HepG2 (cell line): ENCODE data around the gene POLR1E. TPM values are rescaled to one million over a fixed set of nuclear protein-coding genes. Genes with fewer than 3 reads are reported as not detected.

ENCODE experiments used
- CENPBD1 ChIP-seq: sonication (generic); formaldehyde crosslinking; IDR thresholded peaks from 2 replicates; pipeline ENCODE4 v1.8.0; 2022; ENCODE audit warnings: missing genetic modification reagents, low read depth, mild to moderate bottlenecking, borderline replicate concordance
- GATA4 ChIP-seq: sonication (generic); IDR thresholded peaks from 2 replicates; pipeline ENCODE4 v1.6.1; 2016; ENCODE audit warnings: antibody characterized with exemption, low read depth, borderline replicate concordance
- HNF4G ChIP-seq, 2 experiments: sonication (generic) in 1 of 2; formaldehyde crosslinking in 1 of 2; IDR thresholded peaks; 2 replicates each; pipeline versions ENCODE4 v1.4.0 to v1.6.1; 2011 to 2020; ENCODE audit warnings: borderline replicate concordance in 2 of 2, low read depth in 2 of 2, mild to moderate bottlenecking in 2 of 2, low read length in 1 of 2, missing genetic modification reagents in 1 of 2, moderate library complexity in 1 of 2
- HNRNPL ChIP-seq: fragments of 200-400 bp; formaldehyde crosslinking; IDR thresholded peaks from 2 replicates; pipeline ENCODE4 v1.6.1; 2017; ENCODE audit warnings: mild to moderate bottlenecking, low read depth, low read length
- IRF9 ChIP-seq: sonication (generic); formaldehyde crosslinking; IDR thresholded peaks from 2 replicates; pipeline ENCODE4 v1.8.0; 2022; ENCODE audit warnings: missing genetic modification reagents, mild to moderate bottlenecking, borderline replicate concordance
- KAT2B ChIP-seq: fragments of 150-350 bp; IDR thresholded peaks from 2 replicates; pipeline ENCODE4 v1.6.1; 2014; ENCODE audit warnings: low read depth, low read length, borderline replicate concordance
- MAFF ChIP-seq: IDR thresholded peaks from 2 replicates; pipeline ENCODE4 v1.6.1; 2011; ENCODE audit warnings: low read depth, low read length, improper control_type of control experiment
- ZNF264 ChIP-seq: sonication (generic); formaldehyde crosslinking; IDR thresholded peaks from 2 replicates; pipeline ENCODE4 v1.4.0; 2020; ENCODE audit warnings: missing genetic modification reagents
- ZNF296 ChIP-seq: sonication (generic); formaldehyde crosslinking; conservative IDR thresholded peaks from 2 replicates; pipeline ENCODE4 v1.5.0; 2020; ENCODE audit warnings: mild to moderate bottlenecking, missing genetic modification reagents
- ZNF510 ChIP-seq: sonication (generic); formaldehyde crosslinking; IDR thresholded peaks from 2 replicates; pipeline ENCODE4 v1.4.0; 2020; ENCODE audit warnings: low read depth, mild to moderate bottlenecking, missing genetic modification reagents
- ZNF792 ChIP-seq: IDR thresholded peaks from 2 replicates; pipeline ENCODE4 v1.6.1; 2016
- ZSCAN31 ChIP-seq: sonication (generic); formaldehyde crosslinking; IDR thresholded peaks from 2 replicates; pipeline ENCODE4 v1.5.0; 2020; ENCODE audit warnings: low read depth, mild to moderate bottlenecking, missing genetic modification reagents
- polyA plus RNA-seq, 8 experiments: library from polyadenylated mRNA; depleted of rRNA in 3 of 8; stranded (reverse) in 7 of 8; unstranded in 1 of 8; fragments of >200 nt; fragmentation: Illumina TruSeq in 4 of 8; extraction: Trizol in 4 of 8; gene quantifications; 2 replicates each; pipeline versions ENCODE4 v1.2.1 to v1.2.3, GENCODE V29; 2011 to 2016; ENCODE audit warnings: low read depth in 4 of 8, missing spikeins in 1 of 8, mixed read lengths in 1 of 8; ENCODE audit not compliant: insufficient read depth in 1 of 8
- total RNA-seq, 5 experiments: library from RNA; depleted of rRNA; stranded (reverse); fragments of >200 nt; fragmentation: Illumina TruSeq; extraction: Trizol; gene quantifications; 2 replicates each; pipeline ENCODE4 v1.2.3, GENCODE V29; 2016; ENCODE audit warnings: low read depth in 1 of 5
- TF ChIP-seq, protein P1 (sequence below): sonication (generic); formaldehyde crosslinking; IDR thresholded peaks from 2 replicates; pipeline ENCODE4 v1.8.0; 2022; ENCODE audit warnings: mild to moderate bottlenecking, missing genetic modification reagents; ENCODE audit not compliant: insufficient replicate concordance
- TF ChIP-seq, protein P2 (sequence below): sonication (generic); formaldehyde crosslinking; IDR thresholded peaks from 2 replicates; pipeline ENCODE4 v1.5.0; 2020; ENCODE audit warnings: mild to moderate bottlenecking, missing genetic modification reagents
- TF ChIP-seq, protein P3 (sequence below): sonication (generic); formaldehyde crosslinking; IDR thresholded peaks from 2 replicates; pipeline ENCODE4 v1.8.1; 2022; ENCODE audit warnings: low read depth, mild to moderate bottlenecking, missing genetic modification reagents
- TF ChIP-seq, protein P4 (sequence below): sonication (generic); formaldehyde crosslinking; IDR thresholded peaks from 2 replicates; pipeline ENCODE4 v1.5.1; 2020; ENCODE audit warnings: mild to moderate bottlenecking, moderate library complexity, missing genetic modification reagents
- TF ChIP-seq, protein P5 (sequence below): sonication (generic); formaldehyde crosslinking; IDR thresholded peaks from 2 replicates; pipeline ENCODE4 v1.8.0; 2023; ENCODE audit warnings: mild to moderate bottlenecking, missing genetic modification reagents

Gene POLR1E
- total and polyA plus RNA-seq, 2 of the 13 experiments (the other 11 are each of a cell fraction or from before 2014, with no cell fraction given) = 23.0 to 37.8 TPM

DNA sequence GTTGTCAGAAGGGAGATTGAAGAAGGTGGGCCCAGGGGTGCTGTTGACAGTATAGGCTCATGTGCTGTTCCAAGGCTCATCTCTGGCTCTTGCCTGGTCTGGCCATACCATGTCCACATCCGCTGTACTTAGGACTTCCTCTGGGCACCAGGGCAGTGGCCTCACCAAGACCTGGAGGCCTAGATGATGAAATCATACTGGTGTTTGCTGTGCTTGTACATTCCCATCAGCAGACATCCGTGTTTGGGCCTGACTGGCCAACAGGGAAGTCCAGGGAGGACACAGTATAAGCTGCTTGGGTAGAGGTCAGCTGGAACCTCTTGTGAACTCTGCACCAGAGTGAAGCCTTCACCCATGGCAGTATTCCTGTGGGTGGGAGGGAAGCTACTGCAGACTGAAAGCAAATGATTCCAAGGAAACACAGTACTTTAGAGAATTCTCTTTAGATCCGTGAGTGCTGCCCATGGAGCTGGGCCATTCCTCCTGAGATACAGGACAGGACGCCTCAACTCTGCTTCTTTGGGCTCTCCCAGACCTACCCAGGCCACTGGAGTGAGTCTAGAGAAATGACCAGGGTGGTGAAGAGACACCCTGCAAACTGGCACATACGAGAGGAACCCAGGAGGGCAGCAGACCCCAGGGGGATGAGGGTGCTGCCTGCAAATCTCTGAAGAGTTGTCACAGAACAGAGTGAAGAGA is 22.5 kb downstream of the POLR1E start (continued):
- TF ChIP-seq ZSCAN31 (CRISPR knock-in tag) (0 out of 2 replicates have a peak, but pooled peaks have one; percentile 54), ZNF792 (CRISPR knock-in tag) (peak; percentile 94; the same call in 1 of the 2 replicates), GATA4 (no peak), MAFF (peak; percentile 58; the same call in 1 of the 2 replicates), HNF4G (IDR thresholded peaks at IDR 0.05; ENCODE audit: borderline replicate concordance, low read depth, low read length) (peak; percentile 85), HNF4G (CRISPR knock-in tag; IDR thresholded peaks at IDR 0.05; ENCODE audit: borderline replicate concordance, low read depth) (peak; percentile 97), ZNF296 (CRISPR knock-in tag) (peak; percentile 96), KAT2B (no peak), HNRNPL (no peak), IRF9 (CRISPR knock-in tag) (peak; percentile 68; the same call in 1 of the 2 replicates), ZNF510 (CRISPR knock-in tag) (no peak), ZNF264 (CRISPR knock-in tag) (peak; percentile 93), CENPBD1 (no peak)
- TF ChIP-seq, protein P1, sequence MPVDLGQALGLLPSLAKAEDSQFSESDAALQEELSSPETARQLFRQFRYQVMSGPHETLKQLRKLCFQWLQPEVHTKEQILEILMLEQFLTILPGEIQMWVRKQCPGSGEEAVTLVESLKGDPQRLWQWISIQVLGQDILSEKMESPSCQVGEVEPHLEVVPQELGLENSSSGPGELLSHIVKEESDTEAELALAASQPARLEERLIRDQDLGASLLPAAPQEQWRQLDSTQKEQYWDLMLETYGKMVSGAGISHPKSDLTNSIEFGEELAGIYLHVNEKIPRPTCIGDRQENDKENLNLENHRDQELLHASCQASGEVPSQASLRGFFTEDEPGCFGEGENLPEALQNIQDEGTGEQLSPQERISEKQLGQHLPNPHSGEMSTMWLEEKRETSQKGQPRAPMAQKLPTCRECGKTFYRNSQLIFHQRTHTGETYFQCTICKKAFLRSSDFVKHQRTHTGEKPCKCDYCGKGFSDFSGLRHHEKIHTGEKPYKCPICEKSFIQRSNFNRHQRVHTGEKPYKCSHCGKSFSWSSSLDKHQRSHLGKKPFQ (CRISPR knock-in tag) = peak; percentile 35
- TF ChIP-seq, protein P2, sequence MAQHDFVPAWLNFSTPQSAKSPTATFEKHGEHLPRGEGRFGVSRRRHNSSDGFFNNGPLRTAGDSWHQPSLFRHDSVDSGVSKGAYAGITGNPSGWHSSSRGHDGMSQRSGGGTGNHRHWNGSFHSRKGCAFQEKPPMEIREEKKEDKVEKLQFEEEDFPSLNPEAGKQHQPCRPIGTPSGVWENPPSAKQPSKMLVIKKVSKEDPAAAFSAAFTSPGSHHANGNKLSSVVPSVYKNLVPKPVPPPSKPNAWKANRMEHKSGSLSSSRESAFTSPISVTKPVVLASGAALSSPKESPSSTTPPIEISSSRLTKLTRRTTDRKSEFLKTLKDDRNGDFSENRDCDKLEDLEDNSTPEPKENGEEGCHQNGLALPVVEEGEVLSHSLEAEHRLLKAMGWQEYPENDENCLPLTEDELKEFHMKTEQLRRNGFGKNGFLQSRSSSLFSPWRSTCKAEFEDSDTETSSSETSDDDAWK (CRISPR knock-in tag) = no peak
- TF ChIP-seq, protein P3, sequence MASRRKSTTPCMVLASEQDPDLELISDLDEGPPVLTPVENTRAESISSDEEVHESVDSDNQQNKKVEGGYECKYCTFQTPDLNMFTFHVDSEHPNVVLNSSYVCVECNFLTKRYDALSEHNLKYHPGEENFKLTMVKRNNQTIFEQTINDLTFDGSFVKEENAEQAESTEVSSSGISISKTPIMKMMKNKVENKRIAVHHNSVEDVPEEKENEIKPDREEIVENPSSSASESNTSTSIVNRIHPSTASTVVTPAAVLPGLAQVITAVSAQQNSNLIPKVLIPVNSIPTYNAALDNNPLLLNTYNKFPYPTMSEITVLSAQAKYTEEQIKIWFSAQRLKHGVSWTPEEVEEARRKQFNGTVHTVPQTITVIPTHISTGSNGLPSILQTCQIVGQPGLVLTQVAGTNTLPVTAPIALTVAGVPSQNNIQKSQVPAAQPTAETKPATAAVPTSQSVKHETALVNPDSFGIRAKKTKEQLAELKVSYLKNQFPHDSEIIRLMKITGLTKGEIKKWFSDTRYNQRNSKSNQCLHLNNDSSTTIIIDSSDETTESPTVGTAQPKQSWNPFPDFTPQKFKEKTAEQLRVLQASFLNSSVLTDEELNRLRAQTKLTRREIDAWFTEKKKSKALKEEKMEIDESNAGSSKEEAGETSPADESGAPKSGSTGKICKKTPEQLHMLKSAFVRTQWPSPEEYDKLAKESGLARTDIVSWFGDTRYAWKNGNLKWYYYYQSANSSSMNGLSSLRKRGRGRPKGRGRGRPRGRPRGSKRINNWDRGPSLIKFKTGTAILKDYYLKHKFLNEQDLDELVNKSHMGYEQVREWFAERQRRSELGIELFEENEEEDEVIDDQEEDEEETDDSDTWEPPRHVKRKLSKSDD (CRISPR knock-in tag) = peak; percentile 58; the same call in 1 of the 2 replicates
- TF ChIP-seq, protein P4, sequence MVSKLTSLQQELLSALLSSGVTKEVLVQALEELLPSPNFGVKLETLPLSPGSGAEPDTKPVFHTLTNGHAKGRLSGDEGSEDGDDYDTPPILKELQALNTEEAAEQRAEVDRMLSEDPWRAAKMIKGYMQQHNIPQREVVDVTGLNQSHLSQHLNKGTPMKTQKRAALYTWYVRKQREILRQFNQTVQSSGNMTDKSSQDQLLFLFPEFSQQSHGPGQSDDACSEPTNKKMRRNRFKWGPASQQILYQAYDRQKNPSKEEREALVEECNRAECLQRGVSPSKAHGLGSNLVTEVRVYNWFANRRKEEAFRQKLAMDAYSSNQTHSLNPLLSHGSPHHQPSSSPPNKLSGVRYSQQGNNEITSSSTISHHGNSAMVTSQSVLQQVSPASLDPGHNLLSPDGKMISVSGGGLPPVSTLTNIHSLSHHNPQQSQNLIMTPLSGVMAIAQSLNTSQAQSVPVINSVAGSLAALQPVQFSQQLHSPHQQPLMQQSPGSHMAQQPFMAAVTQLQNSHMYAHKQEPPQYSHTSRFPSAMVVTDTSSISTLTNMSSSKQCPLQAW (CRISPR knock-in tag) = peak; percentile 92
- TF ChIP-seq, protein P5, sequence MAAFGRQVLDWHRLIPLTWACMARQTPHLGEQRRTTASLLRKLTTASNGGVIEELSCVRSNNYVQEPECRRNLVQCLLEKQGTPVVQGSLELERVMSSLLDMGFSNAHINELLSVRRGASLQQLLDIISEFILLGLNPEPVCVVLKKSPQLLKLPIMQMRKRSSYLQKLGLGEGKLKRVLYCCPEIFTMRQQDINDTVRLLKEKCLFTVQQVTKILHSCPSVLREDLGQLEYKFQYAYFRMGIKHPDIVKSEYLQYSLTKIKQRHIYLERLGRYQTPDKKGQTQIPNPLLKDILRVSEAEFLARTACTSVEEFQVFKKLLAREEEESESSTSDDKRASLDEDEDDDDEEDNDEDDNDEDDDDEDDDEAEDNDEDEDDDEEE (CRISPR knock-in tag) = no peak
